Articular chondrocyte of knee joint (primary cell): ENCODE data around the gene IL13RA1. TPM values are rescaled to one million over a fixed set of nuclear protein-coding genes. Genes with fewer than 3 reads are reported as not detected.

Experiments used
- small RNA-seq: library from RNA; depleted of rRNA; stranded (forward); fragments of <200 nt; gene quantifications from one replicate; pipeline ENCODE3, GENCODE V24; 2012
- total RNA-seq: library from RNA; depleted of rRNA; stranded (reverse); fragments of >200 nt; gene quantifications from 2 replicates; pipeline ENCODE4 v1.2.3, GENCODE V29; 2012

IL13RA1 gene
- total RNA-seq, result 128 and 141 TPM in 2 replicates

GRCh38 chrX:118726887-118727685 is at the start of gene IL13RA1:
Gene IL13RA1, plus strand, starts transcription at chrX:118727606. Its CDS starts 33 bp downstream, at chrX:118727639.

GRCh38 chrX:118823263-118824172 is 96.1 kb downstream of the IL13RA1 start, which contains the start of gene ZCCHC12:
Gene ZCCHC12, plus strand, starts transcription at chrX:118823824. Its CDS starts 1,421 bp downstream, at chrX:118825245.

Small RNA genes lying within 50 kb of the gene (small RNA-seq; reads per million reads assigned to genes)
- not detected for gene RF00566

Other genes with a start within 250 kb of the IL13RA1 start
- 16.8 and 19.2 TPM in 2 replicates for gene DOCK11, start 231.8 kb upstream of the IL13RA1 start, total RNA-seq
- 0.11 and 0.13 TPM in 2 replicates for gene ZCCHC12, start 96.2 kb downstream of the IL13RA1 start, total RNA-seq
- gene LONRF3, start 247.0 kb downstream of the IL13RA1 start, total RNA-seq, result 0.86 and 0.91 TPM in 2 replicates